ENCODE results near the gene PTPRN2. TPM values are rescaled to one million over a fixed set of nuclear protein-coding genes. Genes with fewer than 3 reads are reported as not detected.

Gene PTPRN2
- total RNA-seq, 1 donor from 2014 or later = 32.2 TPM

- H3K27ac Mint-ChIP-seq (ENCODE audit: unreplicated experiment) = peak overlapping the region; percentile 97
- H3K4me3 Mint-ChIP-seq = peak overlapping the region; percentile 84
- TF ChIP-seq, protein P1, sequence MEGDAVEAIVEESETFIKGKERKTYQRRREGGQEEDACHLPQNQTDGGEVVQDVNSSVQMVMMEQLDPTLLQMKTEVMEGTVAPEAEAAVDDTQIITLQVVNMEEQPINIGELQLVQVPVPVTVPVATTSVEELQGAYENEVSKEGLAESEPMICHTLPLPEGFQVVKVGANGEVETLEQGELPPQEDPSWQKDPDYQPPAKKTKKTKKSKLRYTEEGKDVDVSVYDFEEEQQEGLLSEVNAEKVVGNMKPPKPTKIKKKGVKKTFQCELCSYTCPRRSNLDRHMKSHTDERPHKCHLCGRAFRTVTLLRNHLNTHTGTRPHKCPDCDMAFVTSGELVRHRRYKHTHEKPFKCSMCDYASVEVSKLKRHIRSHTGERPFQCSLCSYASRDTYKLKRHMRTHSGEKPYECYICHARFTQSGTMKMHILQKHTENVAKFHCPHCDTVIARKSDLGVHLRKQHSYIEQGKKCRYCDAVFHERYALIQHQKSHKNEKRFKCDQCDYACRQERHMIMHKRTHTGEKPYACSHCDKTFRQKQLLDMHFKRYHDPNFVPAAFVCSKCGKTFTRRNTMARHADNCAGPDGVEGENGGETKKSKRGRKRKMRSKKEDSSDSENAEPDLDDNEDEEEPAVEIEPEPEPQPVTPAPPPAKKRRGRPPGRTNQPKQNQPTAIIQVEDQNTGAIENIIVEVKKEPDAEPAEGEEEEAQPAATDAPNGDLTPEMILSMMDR (conservative IDR thresholded peaks at IDR 0.05) = no peak
- H3K36me3 Mint-ChIP-seq (ENCODE audit: low read depth) = peaks cover under 1% of the 10 kb centered on the region
- H3K27me3 Mint-ChIP-seq (ENCODE audit: low read depth) = no peaks in the 10 kb centered on the region
- H3K4me1 Mint-ChIP-seq = peaks cover 73% of the 10 kb centered on the region
- no peak for DNase-seq (ENCODE audit: low read depth, low spot score)
- no peaks in the 10 kb centered on the region for H3K9me3 Mint-ChIP-seq
Observed at GRCh38 chr7:157670490-157671357, 916.9 kb downstream of the PTPRN2 start.

- peaks cover 76% of the 10 kb centered on the region for H3K4me1 Mint-ChIP-seq
- no peak for DNase-seq (ENCODE audit: low read depth, low spot score)
- H3K27ac Mint-ChIP-seq (ENCODE audit: unreplicated experiment) = no peak overlapping the region
- H3K4me3 Mint-ChIP-seq = peak overlapping the region; percentile 75
- H3K9me3 Mint-ChIP-seq = no peaks in the 10 kb centered on the region
- peaks cover 8% of the 10 kb centered on the region for H3K36me3 Mint-ChIP-seq (ENCODE audit: low read depth)
- TF ChIP-seq, protein P1 (conservative IDR thresholded peaks at IDR 0.05) = no peak
- H3K27me3 Mint-ChIP-seq (ENCODE audit: low read depth) = no peaks in the 10 kb centered on the region
Observed at GRCh38 chr7:157669768-157670351, 917.8 kb downstream of the PTPRN2 start.

DNA sequence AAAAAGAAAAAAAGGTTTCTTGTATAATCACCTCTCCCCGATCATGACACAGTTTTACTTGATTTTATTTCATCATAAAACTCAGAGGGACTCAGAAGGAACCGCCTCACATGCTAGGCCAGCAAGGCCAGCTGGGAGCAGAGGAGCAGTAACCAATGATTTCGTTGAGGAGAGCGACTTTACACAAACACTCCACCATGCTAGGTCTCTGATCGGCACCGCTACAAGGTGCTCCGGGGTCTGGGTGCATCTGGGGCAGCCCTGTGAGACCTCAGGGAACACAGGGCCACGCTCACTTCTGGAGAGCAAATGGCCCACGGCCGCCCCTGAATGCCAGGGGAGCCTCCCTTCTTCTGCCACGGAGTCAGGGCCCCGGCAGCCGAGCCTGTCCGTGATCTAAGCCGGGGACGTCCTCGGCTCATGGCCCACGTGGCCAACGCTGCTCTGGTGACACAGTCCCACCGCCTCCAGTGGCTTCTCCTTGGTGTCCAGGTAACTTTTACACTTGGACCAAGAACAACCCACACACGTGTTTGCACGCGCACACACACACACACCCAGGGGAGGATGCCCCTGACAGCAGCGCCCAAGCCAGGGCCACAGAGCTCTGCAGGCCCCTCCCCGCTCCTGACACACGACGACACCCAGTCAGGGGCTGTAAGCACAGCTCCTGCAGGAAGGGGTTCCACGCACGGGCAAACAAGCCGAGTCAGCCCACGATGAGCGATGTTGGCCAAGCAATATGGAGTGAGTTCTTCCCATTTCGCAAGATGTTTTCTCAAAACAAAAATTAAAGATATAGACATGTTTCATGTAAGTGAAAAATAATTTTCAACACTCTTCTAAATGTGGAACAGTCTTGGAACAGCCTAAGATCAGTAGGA lies 918.5 kb downstream of the PTPRN2 start:
- Mint-ChIP-seq H3K9me3 (no peaks in the 10 kb centered on the region), H3K27me3 (ENCODE audit: low read depth) (no peaks in the 10 kb centered on the region), H3K4me3 (no peak overlapping the region), H3K36me3 (ENCODE audit: low read depth) (peaks cover 8% of the 10 kb centered on the region), H3K4me1 (peaks cover 74% of the 10 kb centered on the region), H3K27ac (ENCODE audit: unreplicated experiment) (peak overlapping the region; percentile 43)
- TF ChIP-seq, protein P1 (conservative IDR thresholded peaks at IDR 0.05) = no peak
- DNase-seq (ENCODE audit: low read depth, low spot score) = no peak

DNA sequence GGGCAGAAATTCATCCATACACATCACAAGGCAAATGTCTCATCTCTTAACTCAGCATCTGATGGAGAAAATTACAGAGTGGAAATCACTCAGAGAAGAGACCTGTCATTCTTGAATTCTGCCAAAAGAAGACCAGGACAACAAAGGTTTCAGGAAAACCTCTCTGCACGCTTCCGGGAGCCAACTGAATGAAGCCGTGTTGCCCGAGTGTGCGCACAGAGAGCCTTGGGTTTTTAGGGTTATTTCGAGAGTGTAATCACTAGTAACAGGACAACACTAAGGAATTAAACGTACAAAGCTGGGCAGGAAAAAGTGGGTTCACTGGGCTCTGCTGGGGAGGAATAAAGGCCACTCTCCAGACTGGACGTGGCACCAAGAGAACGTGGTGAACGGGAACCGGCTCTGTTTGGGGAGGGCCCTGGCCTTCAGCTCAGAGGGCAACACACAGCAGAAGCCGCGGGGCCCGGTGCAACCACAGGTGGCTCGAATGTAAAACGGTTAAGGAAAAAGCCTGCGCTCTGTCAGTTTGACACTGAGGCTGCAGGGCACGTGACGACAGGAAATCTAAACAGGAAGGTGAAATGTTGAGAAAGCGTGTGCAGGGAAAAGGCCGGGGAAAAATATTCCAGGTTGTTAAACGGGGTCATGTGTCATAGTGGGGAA lies 919.3 kb downstream of the PTPRN2 start:
- H3K4me3 Mint-ChIP-seq = peak overlapping the region; percentile 43
- H3K36me3 Mint-ChIP-seq (ENCODE audit: low read depth) = peaks cover 8% of the 10 kb centered on the region
- TF ChIP-seq, protein P1 (conservative IDR thresholded peaks at IDR 0.05) = no peak
- H3K27ac Mint-ChIP-seq (ENCODE audit: unreplicated experiment) = peak overlapping the region; percentile 41
- H3K27me3 Mint-ChIP-seq (ENCODE audit: low read depth) = no peaks in the 10 kb centered on the region
- no peaks in the 10 kb centered on the region for H3K9me3 Mint-ChIP-seq
- no peak for DNase-seq (ENCODE audit: low read depth, low spot score)
- peaks cover 70% of the 10 kb centered on the region for H3K4me1 Mint-ChIP-seq

GRCh38 chr7:157667731-157668130 lies 919.9 kb downstream of the PTPRN2 start:
- Mint-ChIP-seq H3K27me3 (ENCODE audit: low read depth) (no peaks in the 10 kb centered on the region), H3K36me3 (ENCODE audit: low read depth) (peaks cover 8% of the 10 kb centered on the region), H3K9me3 (no peaks in the 10 kb centered on the region), H3K4me1 (peaks cover 65% of the 10 kb centered on the region), H3K27ac (ENCODE audit: unreplicated experiment) (peak overlapping the region; percentile 17), H3K4me3 (no peak overlapping the region)
- DNase-seq (ENCODE audit: low read depth, low spot score) = no peak
- TF ChIP-seq, protein P1 (conservative IDR thresholded peaks at IDR 0.05) = no peak
